HK-2 (cell line): ENCODE data around the gene PPM1H.

ENCODE experiments used
- DNase-seq: peaks from one replicate; pipeline ENCODE4 v3.0.0-alpha.2; 2018; ENCODE audit not compliant: unreplicated experiment

PPM1H gene

GRCh38 chr12:62713723-62714122 is 221.2 kb downstream of the PPM1H start:
- no peak for DNase-seq

GRCh38 chr12:62712681-62713573 is 222.0 kb downstream of the PPM1H start:
- no peak for DNase-seq

GRCh38 chr12:62711631-62712241 is 223.2 kb downstream of the PPM1H start:
- peak; percentile 39 for DNase-seq

GRCh38 chr12:62709311-62709710 is 225.6 kb downstream of the PPM1H start:
- no peak for DNase-seq

GRCh38 chr12:62707939-62708338 is 227.0 kb downstream of the PPM1H start:
- no peak for DNase-seq

- DNase-seq: no peak
Observed at GRCh38 chr12:62705846-62706245, 229.1 kb downstream of the PPM1H start.

- no peak for DNase-seq
Observed at GRCh38 chr12:62703011-62703380, 232.0 kb downstream of the PPM1H start.

GRCh38 chr12:62701492-62701891 is 233.5 kb downstream of the PPM1H start:
- DNase-seq: no peak

- no peak for DNase-seq
Observed at GRCh38 chr12:62700091-62700880, 234.7 kb downstream of the PPM1H start.

GRCh38 chr12:62698701-62699101 is 236.2 kb downstream of the PPM1H start:
- DNase-seq: no peak

- no peak for DNase-seq
Observed at GRCh38 chr12:62697893-62698292, 237.1 kb downstream of the PPM1H start.

- no peak for DNase-seq
Observed at GRCh38 chr12:62695696-62696095, 239.3 kb downstream of the PPM1H start.

GRCh38 chr12:62694632-62695031 is 240.3 kb downstream of the PPM1H start:
- DNase-seq: no peak

GRCh38 chr12:62694116-62694515 is 240.8 kb downstream of the PPM1H start:
- DNase-seq: no peak

- no peak for DNase-seq
Observed at GRCh38 chr12:62693376-62694050, 241.4 kb downstream of the PPM1H start.

GRCh38 chr12:62692884-62693283 is 242.1 kb downstream of the PPM1H start:
- peak; percentile 39 for DNase-seq

GRCh38 chr12:62691309-62691708 is 243.6 kb downstream of the PPM1H start:
- DNase-seq: no peak

GRCh38 chr12:62689042-62689839 is 245.7 kb downstream of the PPM1H start:
- DNase-seq: no peak

- no peak for DNase-seq
Observed at GRCh38 chr12:62686938-62687337, 248.0 kb downstream of the PPM1H start.

- no peak for DNase-seq
Observed at GRCh38 chr12:62684570-62685295, 250.2 kb downstream of the PPM1H start.
